Measurements from ENCODE around the gene AP4S1.
"Not testable (repeated sequence)": the region's sequence is repeated elsewhere in the genome, so short reads cannot be mapped to it uniquely, and the experiment has no call there.

The AP4S1 gene

GRCh38 chr14:30996892-30997659 is 28.4 kb upstream of the AP4S1 start:
- H3K4me3 ChIP-seq (replicated peaks; ENCODE audit: low read depth, low read length), result no peak overlapping the region
- DNase-seq (ENCODE audit: low read depth), result no peak
- no peak for TF ChIP-seq CTCF (IDR thresholded peaks at IDR 0.05; ENCODE audit: low read length, missing control alignments)

GRCh38 chr14:30998100-30998706 is 27.2 kb upstream of the AP4S1 start:
- no peak for DNase-seq (ENCODE audit: low read depth)
- no peak overlapping the region for H3K4me3 ChIP-seq (replicated peaks; ENCODE audit: low read depth, low read length)
- TF ChIP-seq CTCF (IDR thresholded peaks at IDR 0.05; ENCODE audit: low read length, missing control alignments), result no peak

GRCh38 chr14:30999038-30999773 is 26.2 kb upstream of the AP4S1 start:
- no peak overlapping the region for H3K4me3 ChIP-seq (replicated peaks; ENCODE audit: low read depth, low read length)
- DNase-seq (ENCODE audit: low read depth), result no peak
- TF ChIP-seq CTCF (IDR thresholded peaks at IDR 0.05; ENCODE audit: low read length, missing control alignments), result no peak

- peak; percentile 58 for DNase-seq (ENCODE audit: low read depth)
- no peak for TF ChIP-seq CTCF (IDR thresholded peaks at IDR 0.05; ENCODE audit: low read length, missing control alignments)
These were observed 24.7 kb upstream of the AP4S1 start for GRCh38 chr14:31000629-31001338.

GRCh38 chr14:31001339-31001658 is 24.1 kb upstream of the AP4S1 start:
- no peak for DNase-seq (ENCODE audit: low read depth)
- H3K4me3 ChIP-seq (replicated peaks; ENCODE audit: low read depth, low read length), result no peak overlapping the region
- no peak for TF ChIP-seq CTCF (IDR thresholded peaks at IDR 0.05; ENCODE audit: low read length, missing control alignments)

More at GRCh38 chr14:31000629-31001338, 24.7 kb upstream of the AP4S1 start:
- no peak overlapping the region for H3K4me3 ChIP-seq (replicated peaks; ENCODE audit: low read depth, low read length)

- no peak overlapping the region for H3K4me3 ChIP-seq (replicated peaks; ENCODE audit: low read depth, low read length)
- DNase-seq (ENCODE audit: low read depth), result no peak
- no peak for TF ChIP-seq CTCF (IDR thresholded peaks at IDR 0.05; ENCODE audit: low read length, missing control alignments)
These were observed 22.2 kb upstream of the AP4S1 start for GRCh38 chr14:31003284-31003683.

GRCh38 chr14:31004007-31004406 is 21.4 kb upstream of the AP4S1 start:
- not testable (repeated sequence) for DNase-seq (ENCODE audit: low read depth); H3K4me3 ChIP-seq (replicated peaks; ENCODE audit: low read depth, low read length)
